GM04503 (cell line): Measurements from ENCODE around the gene THAP6.
"Not testable (repeated sequence)": the region's sequence is repeated elsewhere in the genome, so short reads cannot be mapped to it uniquely, and the experiment has no call there.

Source experiments
- DNase-seq: peaks from one replicate; pipeline ENCODE4 v3.0.0-alpha.2; 2012; ENCODE audit warnings: low read depth

The THAP6 gene

GRCh38 chr4:75514131-75514948, at the start of gene THAP6, which contains the start of gene RCHY1:
TSS of gene THAP6 (plus strand) at chr4:75514473. CDS start at chr4:75515453, 980 bp downstream.
TSS of gene RCHY1 (minus strand) at chr4:75514403. CDS start at chr4:75514286, 117 bp downstream.
- DNase-seq, result peak; percentile 86

GRCh38 chr4:75469896-75470295, 44.4 kb upstream of the THAP6 start:
- DNase-seq, result no peak

- no peak for DNase-seq
These were observed 43.5 kb upstream of the THAP6 start for GRCh38 chr4:75470738-75471137.

GRCh38 chr4:75477201-75477600, 37.1 kb upstream of the THAP6 start:
- no peak for DNase-seq

GRCh38 chr4:75484190-75484589, 30.1 kb upstream of the THAP6 start:
- DNase-seq, result no peak

- DNase-seq, result no peak
These were observed 24.1 kb upstream of the THAP6 start for GRCh38 chr4:75490155-75490554.

- peak; percentile 67 for DNase-seq
These were observed 19.7 kb upstream of the THAP6 start for GRCh38 chr4:75494563-75494962.

- DNase-seq, result no peak
These were observed 18.8 kb upstream of the THAP6 start for GRCh38 chr4:75495476-75495875.

- DNase-seq, result no peak
These were observed 17.9 kb upstream of the THAP6 start for GRCh38 chr4:75496406-75496805.

GRCh38 chr4:75497133-75497532, 17.1 kb upstream of the THAP6 start:
- DNase-seq, result no peak

- DNase-seq, result no peak
These were observed 16.2 kb upstream of the THAP6 start for GRCh38 chr4:75498041-75498440.

- no peak for DNase-seq
These were observed 14.4 kb upstream of the THAP6 start for GRCh38 chr4:75499900-75500299.

- DNase-seq, result no peak
These were observed 11.6 kb upstream of the THAP6 start for GRCh38 chr4:75502671-75503070.

GRCh38 chr4:75505630-75506029, 8.6 kb upstream of the THAP6 start:
- DNase-seq, result no peak

- DNase-seq, result not testable (repeated sequence)
These were observed 4.7 kb upstream of the THAP6 start for GRCh38 chr4:75509592-75509991.

- DNase-seq, result no peak
These were observed 2.4 kb upstream of the THAP6 start for GRCh38 chr4:75511841-75512240.

- peak; percentile 24 for DNase-seq
These were observed 1.7 kb upstream of the THAP6 start for GRCh38 chr4:75512386-75513211.

- no peak for DNase-seq
These were observed 645 bp upstream of the THAP6 start for GRCh38 chr4:75513526-75514130.

- DNase-seq, result no peak
These were observed 808 bp downstream of the THAP6 start for GRCh38 chr4:75514949-75515612.

GRCh38 chr4:75516144-75516543, 1.9 kb downstream of the THAP6 start:
- DNase-seq, result no peak

- DNase-seq, result not testable (repeated sequence)
These were observed 5.2 kb downstream of the THAP6 start for GRCh38 chr4:75519452-75519851.

GRCh38 chr4:75525086-75525485, 10.8 kb downstream of the THAP6 start:
- DNase-seq, result no peak
